Cerebellar cortex (tissue), 1 donor: ENCODE measurements around the gene ITPR3.
A peak's percentile ranks its signal among the peaks of the same experiment; 100 is the strongest.

Experiments
- DNase-seq: peaks from one replicate; pipeline ENCODE4 v3.0.0-alpha.2; 2015; ENCODE audit warnings: low spot score

Gene ITPR3

DNA sequence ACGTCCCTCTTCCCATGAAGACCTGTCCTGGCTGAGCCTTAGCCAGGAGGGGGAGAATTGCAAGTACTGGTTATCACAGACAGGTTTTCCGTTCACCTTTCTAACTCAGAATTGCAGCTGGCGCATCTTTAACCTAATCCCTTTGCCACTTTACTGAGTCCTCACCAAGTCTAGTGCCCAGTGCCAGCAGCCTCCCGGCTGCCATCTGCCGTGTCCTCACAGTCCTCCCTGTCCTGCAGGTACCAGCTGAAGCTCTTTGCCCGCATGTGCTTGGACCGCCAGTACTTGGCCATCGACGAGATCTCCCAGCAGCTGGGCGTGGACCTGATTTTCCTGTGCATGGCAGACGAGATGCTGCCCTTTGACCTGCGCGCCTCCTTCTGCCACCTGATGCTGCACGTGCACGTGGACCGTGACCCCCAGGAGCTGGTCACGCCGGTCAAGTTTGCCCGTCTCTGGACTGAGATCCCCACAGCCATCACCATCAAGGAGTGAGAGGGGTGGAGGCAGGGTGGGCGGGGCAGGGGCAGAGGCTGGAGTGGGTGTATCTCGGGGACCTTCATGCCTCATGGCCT, 49.1 kb downstream of the ITPR3 start:
- peak; percentile 84 for DNase-seq

DNA sequence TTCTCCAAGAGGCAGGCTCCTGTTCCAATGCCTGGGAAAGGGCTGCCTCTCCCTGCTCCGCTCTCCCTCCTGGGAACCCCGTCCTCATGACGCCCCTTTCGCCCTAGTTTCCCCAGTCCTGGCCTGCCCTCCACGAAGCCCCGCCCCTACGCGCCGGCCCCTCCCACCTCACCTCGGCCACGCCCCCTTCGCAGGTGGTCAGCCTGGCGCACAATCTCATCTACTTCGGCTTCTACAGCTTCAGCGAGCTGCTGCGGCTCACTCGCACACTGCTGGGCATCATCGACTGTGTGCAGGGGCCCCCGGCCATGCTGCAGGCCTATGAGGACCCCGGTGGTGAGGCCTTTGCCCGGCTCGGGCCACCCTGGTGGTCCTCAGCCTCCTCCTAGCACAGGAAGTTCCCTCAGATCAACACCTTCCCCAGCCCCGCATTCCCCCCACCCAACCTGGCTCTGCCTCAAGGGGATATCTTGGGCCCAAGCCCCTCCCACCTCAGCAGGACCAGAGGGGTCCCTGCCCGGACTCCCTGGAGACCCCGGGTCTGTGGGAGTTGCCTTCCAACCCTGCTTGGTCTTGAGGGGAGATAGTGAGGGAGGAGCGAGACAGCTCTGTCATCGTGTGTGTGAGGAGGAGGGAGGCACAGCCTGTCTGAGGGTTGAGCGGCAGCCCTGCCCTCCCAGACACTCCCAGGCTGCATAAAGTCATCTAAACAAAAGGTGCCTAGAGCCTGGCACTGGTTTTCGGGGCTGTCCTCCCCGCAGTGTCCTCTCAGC, 50.0 kb downstream of the ITPR3 start:
- DNase-seq = no peak

DNA sequence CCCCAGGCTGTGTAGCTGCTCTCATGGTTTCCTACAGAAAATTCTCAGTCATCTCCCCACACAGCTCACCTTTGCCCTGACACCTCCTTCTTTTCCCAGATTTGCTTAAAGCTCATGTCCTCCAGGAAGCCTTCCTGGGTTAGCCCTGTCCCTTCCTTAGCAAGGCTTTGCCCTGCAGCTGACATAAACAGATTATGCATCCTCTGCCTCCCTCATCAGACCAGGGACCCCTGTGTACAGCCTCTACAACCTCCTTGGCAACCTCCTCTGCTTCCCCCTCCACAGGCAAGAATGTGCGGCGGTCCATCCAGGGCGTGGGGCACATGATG, 50.6 kb downstream of the ITPR3 start:
- no peak for DNase-seq

DNA sequence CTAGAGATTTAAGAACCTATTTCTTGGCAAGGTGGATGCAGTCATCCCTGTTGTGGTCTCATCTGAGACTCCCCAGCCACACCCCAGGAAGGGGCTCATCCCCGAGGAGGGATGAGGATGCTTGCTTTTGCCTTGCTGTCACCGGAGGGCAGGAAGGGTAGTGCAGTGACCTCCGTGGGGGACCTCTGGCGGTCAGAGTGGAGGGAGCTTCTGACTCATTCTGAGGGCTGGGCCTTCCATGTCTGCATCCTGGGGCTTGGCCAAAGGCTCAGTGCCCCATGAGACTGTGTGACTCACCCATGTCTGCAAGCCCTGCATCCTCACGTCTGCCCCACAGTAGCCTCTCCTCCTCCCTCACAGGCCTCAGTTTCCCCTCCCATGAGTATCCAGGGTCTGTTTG, 51.7 kb downstream of the ITPR3 start:
- no peak for DNase-seq

DNA sequence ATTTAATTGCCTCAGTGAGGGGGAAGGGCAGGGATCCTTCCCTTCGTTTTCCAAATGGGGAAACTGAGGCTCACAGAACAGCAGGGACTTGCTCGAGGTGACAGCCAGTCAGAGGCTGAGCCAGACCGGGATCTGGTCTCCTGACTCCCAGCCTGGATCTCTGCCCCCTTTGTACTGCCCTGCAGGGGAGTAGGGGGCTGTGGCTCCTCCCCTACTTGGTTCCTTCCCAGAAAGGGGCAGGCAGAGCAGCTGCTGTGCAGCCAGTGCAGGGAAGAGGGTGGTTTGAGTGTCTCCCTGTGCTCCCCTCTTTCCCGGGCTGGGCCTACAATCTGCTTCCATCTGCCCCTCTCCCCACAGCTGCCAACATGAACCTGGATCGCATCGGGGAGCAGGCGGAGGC, 52.7 kb downstream of the ITPR3 start:
- DNase-seq = no peak

DNA sequence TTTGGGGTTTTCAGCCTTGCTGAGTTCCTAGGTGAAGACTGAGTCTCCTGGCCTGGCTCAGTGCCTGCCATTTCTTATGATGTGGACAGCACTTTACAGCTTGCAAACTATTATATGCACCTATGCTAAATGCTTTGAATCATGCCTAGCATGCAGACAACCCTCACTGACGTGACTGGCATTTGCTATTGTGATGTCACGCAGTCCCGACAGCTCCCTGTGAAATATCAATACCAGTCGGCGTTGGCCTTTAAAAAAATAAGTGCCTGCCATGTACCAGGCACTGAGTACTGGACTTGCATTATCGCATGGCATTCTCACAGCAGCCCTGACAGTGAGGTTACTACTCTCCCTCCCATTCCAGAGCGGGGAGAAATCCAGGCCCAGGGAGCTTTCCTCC, 54.8 kb downstream of the ITPR3 start:
- no peak for DNase-seq

DNA sequence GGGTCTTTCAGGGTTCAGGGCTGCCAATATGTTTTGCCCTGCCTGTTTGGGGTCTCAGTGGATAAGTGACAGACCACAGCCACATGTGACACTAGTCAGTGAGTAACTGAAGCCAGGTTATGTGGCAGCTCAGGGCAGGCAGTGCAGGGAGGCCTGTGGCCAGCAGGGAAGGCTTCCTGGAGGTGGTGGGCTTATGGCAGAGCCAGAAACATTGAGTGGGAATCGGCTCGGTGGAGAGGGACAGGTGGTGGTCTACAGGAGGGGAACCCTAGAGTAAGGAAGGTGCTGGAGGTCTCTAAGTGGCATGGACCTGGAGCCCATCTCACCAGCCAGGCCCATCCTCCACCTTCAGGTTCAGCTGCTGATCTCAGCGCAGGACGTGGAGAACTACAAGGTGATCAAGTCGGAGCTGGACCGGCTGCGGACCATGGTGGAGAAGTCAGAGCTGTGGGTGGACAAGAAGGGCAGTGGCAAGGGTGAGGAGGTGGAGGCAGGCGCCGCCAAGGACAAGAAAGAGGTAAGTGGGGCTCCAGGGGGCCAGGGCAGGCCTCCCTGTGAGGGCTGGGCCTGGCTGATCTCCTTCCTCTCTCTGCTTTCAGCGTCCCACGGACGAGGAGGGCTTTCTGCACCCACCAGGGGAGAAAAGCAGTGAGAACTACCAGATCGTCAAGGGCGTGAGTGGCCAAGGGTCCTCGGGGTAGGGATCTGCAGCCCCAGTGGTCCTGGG, 55.5 kb downstream of the ITPR3 start:
- DNase-seq = no peak

DNA sequence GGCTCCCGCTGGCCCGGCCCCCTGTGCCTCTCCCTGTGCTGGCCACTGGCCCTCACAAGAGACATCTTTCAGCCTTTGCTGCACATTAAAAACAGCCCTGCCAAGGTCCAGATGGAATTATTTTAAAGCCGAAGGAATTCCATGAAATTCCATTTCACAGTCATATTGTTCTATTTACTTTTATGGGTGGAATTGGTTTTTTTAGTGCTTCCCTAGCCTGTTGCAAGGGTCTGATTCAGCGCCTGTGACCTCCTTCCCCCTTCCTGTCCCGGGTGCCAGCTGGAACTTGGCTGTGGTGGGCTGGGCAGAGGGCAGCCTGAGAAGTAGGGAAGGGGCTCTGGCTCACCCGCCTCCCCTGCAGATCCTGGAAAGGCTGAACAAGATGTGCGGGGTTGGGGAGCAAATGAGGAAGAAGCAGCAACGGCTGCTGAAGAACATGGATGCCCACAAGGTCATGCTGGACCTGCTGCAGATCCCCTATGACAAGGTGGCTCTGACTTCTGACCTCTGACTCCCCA, 56.1 kb downstream of the ITPR3 start:
- no peak for DNase-seq

DNA sequence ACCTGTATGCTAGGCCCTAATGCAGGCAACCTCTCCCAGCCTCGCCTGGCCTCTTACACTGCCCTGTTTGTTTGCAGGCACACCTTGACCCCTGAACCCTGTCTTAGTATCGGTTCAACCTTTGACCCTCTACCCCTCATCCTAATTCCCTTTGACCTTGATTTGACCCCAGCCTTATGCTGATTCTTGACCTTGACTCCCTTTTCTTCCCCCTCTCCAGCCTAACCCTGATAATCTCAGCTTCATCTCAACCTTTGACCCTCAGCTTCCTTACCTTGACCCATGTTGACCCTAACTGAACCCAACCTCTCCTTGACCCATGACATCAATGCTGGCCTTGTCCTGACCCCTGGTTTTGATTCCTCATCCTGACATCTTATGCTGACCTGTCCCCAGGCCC, 56.6 kb downstream of the ITPR3 start:
- no peak for DNase-seq

DNA sequence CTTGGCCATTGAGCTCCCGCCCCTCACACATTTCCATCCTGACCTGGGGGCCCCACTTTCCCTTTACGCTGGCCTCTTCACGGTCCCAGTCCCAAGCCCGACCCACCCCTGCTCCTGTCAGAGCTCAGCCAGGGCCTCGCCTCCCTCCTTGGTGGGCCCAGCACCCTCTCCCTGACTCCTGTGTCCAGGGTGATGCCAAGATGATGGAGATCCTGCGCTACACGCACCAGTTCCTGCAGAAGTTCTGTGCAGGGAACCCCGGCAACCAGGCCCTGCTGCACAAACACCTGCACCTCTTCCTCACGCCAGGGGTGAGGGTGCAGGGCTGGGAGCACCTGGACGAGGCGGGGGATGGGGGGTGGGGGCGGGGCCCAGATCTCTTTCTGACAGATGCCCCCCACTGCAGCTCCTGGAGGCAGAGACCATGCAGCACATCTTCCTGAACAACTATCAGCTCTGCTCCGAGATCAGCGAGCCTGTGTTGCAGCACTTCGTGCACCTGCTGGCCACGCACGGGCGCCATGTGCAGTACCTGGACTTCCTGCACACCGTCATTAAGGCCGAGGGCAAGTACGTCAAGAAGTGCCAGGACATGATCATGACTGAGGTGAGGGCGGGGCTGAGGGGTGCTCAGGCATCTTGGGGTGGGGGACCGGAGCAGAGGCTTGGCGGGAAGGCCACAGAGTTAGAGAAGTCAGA, 57.3 kb downstream of the ITPR3 start:
- no peak for DNase-seq

DNA sequence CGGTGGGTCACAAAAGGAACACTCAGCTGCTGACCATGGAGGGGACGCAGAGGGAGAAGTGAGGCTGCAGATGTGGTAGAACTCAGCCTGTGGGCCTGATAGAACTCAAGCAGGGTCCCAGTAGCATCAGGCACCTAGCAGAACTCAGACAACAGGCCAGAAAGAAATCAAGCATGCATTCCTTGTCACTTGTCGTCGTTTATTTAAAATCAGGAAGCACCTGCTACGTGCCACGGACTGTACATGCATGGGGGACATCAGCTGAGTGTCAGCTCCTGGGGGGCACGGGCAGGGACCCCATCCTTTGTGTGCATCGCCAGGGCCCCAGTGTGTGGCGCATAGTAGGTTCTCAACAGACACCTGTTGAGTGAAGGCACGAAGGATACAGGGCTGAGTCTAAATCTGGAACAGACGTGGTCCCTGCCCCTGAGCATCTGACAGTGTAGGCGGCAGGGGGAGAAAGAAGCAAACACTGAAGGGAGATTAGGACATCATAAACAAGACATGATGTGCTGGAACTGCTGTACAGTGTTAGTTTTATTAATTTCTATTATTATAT, 57.9 kb downstream of the ITPR3 start:
- DNase-seq = no peak

DNA sequence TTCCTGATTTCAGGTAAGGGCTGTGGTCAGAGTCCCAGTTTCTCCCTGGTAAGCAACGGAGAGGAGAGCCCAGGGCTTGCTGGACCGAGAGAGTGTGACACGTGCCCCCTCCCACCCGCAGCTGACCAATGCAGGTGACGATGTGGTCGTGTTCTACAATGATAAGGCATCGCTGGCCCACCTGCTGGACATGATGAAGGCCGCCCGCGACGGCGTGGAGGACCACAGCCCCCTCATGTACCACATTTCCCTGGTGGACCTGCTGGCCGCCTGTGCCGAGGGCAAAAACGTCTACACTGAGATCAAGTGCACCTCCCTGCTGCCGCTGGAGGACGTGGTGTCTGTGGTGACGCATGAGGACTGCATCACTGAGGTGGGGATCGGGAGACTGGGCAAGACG, 58.6 kb downstream of the ITPR3 start:
- DNase-seq = no peak

DNA sequence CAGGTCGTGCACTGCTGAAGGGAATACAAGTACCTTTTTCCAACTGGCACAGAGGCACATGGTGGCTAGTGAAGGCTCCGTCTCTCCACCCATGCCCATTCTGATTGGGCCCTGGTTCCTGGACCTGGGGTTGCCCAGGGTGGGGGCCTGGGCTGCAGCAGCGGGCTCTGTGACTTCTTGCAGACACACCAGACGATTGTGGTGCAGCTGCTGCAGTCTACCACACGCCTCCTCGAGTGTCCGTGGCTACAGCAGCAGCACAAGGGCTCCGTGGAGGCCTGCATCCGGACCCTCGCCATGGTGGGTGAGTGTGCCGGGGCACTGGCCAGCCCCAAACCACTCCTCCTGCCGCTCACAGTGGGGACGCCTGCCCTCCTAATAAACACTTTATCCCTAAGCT, 61.2 kb downstream of the ITPR3 start:
- DNase-seq = no peak

DNA sequence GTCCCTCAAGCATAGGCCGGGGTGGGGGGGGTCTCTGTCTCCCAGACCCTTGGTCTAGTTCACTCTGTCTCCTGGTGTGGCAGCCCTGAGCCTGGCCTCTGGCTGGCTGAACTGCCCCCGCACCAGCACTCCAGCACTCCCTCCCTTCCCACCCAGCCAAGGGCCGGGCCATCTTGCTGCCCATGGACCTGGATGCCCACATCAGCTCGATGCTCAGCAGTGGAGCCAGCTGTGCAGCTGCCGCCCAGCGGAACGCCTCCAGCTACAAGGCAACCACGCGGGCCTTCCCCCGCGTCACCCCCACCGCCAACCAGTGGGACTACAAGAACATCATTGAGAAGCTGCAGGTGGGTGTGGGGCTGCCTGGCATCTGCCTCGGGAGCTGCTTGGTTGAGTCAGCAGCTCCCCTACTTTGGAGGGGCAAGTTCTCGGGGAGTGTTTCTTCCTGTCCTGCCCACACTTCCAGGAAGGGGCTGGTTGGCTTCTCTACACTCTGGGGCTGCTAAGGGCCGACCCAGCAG, 62.0 kb downstream of the ITPR3 start:
- DNase-seq = no peak

DNA sequence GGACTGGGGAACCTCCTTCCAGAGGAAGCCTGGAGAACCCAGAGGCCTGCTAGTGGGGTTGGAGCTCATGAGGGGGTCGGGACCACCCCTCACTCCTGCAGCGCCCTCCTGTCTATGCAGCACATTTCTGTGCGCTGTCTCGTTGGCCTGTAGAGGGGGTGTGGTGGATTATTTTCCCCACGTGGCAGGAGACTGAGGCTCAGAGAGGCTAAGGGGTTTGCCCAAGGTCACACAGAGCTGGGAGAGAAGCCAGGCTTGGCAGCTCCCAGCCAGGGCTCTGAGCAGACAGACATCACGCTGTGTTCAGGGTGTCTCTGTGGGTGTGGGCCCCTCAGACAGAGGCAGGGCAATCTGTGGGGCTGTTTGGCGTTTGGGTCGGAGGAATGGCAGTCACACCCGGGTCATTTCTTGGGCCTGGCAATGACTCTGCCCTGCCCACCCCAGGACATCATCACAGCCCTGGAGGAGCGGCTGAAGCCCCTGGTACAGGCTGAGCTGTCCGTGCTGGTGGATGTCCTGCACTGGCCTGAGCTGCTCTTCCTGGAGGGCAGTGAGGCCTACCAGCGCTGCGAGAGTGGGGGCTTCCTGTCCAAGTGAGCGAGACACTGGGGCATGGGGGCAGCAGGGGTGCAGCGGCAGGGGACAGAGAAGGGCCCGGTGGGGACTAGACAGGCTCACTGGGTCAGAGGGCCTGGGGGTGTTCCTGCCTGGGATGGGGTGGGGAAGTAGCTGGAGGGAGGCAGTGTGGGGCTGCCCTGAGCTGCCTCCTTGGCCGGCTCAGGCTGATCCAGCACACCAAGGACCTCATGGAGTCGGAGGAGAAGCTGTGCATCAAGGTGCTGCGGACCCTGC, 62.7 kb downstream of the ITPR3 start:
- DNase-seq = no peak

DNA sequence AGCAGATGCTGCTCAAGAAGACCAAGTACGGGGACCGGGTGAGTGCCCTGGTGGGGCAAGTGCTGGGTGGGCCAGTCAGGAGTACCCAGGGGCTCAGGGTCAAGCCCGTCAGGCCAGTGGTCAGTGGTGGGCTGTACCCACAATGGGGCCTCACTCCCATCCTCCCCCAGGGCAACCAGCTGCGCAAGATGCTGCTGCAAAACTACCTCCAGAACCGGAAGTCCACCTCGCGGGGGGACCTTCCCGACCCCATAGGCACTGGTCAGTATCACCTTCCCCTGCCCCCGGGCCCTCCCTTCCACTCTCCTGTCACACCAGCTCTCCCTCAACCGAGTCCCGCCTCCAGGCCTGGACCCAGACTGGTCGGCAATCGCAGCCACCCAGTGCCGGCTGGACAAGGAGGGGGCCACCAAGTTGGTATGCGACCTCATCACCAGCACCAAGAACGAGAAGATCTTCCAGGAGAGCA, 63.3 kb downstream of the ITPR3 start:
- DNase-seq = no peak

DNA sequence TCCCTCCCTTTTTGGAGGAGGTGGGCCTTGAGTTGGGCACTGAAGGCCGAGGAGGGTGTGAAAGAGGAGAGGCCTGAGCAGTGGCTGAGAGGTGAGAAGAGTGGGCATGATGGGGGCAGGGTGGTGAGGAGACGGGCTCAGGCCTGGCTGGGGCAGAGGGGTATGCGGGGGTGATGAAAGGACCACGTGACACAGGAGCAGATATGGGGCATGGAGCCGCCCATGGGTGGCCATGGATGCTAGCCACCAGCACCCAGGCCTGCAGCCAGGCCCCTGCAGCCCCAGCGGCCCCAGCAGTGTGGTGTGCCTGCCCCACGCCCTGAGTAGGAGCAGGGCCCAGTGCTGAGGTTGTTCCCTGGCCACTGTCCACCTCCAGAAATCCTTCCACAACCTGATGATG, 63.9 kb downstream of the ITPR3 start:
- no peak for DNase-seq

DNA sequence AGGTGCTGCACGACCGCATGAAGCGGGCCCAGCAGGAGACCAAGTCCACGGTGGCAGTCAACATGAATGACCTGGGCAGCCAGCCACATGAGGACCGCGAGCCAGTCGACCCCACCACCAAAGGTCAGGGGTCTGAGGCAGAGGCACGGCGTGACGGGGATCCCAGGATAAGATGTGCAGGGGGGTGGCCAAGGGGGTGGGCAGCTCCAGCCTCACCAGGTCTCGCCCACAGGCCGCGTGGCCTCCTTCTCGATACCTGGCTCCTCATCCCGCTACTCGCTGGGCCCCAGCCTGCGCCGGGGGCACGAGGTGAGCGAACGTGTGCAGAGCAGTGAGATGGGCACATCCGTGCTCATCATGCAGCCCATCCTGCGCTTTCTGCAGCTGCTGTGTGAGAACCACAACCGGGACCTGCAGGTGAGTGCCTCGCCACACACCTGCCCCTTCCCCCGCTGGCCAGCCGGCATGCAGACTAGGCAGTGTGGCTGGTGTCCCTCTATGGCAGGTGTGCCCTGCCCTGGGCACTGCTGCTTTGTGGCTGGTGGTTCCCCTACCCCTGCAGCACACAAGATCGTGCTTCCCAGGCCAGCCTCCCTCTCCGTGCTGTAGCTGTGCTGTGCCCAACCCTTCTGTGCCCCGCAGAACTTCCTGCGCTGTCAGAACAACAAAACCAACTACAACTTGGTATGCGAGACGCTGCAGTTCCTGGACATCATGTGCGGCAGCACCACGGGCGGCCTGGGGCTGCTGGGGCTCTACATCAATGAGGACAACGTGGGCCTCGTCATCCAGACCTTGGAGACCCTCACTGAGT, 64.5 kb downstream of the ITPR3 start:
- DNase-seq = no peak

DNA sequence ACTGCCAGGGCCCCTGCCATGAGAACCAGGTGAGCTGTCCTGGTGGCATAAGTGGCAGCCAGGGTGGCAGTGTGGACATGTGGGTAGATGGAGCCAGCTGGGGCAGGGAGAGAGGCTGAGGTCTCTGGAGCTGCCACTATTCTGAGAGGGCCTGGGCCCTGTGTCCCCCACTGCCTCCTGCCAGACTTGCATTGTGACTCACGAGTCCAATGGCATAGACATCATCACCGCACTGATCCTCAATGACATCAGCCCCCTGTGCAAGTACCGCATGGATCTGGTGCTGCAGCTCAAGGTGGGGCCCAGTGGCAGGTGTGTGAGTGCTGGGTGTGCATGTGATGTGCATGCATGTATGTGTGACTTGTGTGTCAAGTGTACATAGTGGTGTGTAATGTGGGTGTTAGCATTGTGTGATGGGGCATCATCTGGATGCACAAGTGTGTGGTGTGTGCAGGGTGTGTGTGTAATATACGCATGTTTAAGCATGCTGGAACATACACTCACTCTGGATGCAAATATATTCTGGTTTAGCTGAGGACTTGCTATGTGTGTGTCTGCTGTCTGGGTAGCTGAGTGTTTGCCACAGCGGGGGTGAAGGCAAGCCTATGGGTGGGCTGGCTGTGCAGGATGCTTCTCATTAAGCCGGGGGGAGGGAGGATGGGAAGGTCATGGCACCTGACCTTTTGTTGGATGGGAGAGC, 65.3 kb downstream of the ITPR3 start:
- no peak for DNase-seq
